ENCODE results near the gene AGMO.

DNA sequence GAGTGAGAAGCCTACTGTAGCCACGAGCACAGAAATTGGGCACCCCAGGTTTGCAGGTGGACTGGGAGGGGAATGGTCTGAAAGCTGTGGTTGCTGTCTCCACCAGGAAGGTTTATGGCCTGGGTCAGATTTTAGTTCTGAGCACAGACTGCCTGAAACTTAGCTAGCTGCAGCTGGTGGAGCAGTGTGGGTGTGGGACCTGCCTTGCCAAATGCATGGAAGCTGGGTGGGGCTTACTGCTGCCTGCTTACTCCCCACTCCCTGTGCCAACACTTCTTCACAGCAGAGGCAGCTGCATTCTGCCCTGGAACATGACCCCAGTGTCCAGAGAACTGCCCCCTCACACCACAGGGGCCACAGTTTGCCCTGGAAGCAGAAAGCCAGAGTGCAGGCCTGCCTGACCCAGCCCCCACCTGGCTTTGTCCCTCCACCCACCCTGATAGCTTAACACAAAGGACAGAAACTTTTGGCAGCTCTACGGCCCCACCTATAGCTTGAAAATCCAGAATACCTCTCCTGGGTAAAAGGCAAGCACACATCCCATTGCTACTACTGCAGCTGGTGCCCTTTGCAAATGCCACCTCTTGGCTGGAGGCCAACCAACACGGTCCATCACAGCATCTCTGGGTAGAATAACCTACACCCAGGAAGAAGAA lies 281.6 kb downstream of the AGMO start:
- TF ChIP-seq, protein P1, sequence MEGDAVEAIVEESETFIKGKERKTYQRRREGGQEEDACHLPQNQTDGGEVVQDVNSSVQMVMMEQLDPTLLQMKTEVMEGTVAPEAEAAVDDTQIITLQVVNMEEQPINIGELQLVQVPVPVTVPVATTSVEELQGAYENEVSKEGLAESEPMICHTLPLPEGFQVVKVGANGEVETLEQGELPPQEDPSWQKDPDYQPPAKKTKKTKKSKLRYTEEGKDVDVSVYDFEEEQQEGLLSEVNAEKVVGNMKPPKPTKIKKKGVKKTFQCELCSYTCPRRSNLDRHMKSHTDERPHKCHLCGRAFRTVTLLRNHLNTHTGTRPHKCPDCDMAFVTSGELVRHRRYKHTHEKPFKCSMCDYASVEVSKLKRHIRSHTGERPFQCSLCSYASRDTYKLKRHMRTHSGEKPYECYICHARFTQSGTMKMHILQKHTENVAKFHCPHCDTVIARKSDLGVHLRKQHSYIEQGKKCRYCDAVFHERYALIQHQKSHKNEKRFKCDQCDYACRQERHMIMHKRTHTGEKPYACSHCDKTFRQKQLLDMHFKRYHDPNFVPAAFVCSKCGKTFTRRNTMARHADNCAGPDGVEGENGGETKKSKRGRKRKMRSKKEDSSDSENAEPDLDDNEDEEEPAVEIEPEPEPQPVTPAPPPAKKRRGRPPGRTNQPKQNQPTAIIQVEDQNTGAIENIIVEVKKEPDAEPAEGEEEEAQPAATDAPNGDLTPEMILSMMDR (conservative IDR thresholded peaks at IDR 0.05; ENCODE audit: low read depth, low read length), result no peak
- TF ChIP-seq EZH2 (IDR thresholded peaks at IDR 0.05; ENCODE audit: low read length, unreplicated experiment) (no peak), EZH2phosphoT487 (IDR thresholded peaks at IDR 0.05; ENCODE audit: borderline replicate concordance, low read length) (no peak)

Data from PC-3 (cell line).